GM12864 (cell line): Measurements from ENCODE around the gene PRRC2B.

ENCODE experiments used
- DNase-seq: peaks from one replicate; pipeline ENCODE4 v3.0.0-alpha.2; 2011; ENCODE audit warnings: low read depth
- H3K4me3 ChIP-seq: 2 replicates; pipeline ENCODE4 v1.5.1; 2011; ENCODE audit warnings: mild to moderate bottlenecking, low read depth, low read length, control low read depth
- CTCF ChIP-seq: IDR thresholded peaks from 2 replicates; pipeline ENCODE4 v1.5.1; 2011; ENCODE audit warnings: low read depth, mild to moderate bottlenecking, moderate library complexity, low read length, control low read depth, inconsistent platforms; ENCODE audit errors: missing control alignments

The PRRC2B gene

GRCh38 chr9:131404987-131405386, 11.1 kb downstream of the PRRC2B start:
- TF ChIP-seq CTCF, result no peak
- no peak for DNase-seq
- no peak overlapping the region for H3K4me3 ChIP-seq

GRCh38 chr9:131405428-131405827, 11.5 kb downstream of the PRRC2B start:
- no peak for TF ChIP-seq CTCF
- DNase-seq, result no peak

GRCh38 chr9:131405858-131406537, 12.1 kb downstream of the PRRC2B start:
- H3K4me3 ChIP-seq, result no peak overlapping the region
- DNase-seq, result no peak
- no peak for TF ChIP-seq CTCF

More at GRCh38 chr9:131405428-131405827, 11.5 kb downstream of the PRRC2B start:
- no peak overlapping the region for H3K4me3 ChIP-seq

DNA sequence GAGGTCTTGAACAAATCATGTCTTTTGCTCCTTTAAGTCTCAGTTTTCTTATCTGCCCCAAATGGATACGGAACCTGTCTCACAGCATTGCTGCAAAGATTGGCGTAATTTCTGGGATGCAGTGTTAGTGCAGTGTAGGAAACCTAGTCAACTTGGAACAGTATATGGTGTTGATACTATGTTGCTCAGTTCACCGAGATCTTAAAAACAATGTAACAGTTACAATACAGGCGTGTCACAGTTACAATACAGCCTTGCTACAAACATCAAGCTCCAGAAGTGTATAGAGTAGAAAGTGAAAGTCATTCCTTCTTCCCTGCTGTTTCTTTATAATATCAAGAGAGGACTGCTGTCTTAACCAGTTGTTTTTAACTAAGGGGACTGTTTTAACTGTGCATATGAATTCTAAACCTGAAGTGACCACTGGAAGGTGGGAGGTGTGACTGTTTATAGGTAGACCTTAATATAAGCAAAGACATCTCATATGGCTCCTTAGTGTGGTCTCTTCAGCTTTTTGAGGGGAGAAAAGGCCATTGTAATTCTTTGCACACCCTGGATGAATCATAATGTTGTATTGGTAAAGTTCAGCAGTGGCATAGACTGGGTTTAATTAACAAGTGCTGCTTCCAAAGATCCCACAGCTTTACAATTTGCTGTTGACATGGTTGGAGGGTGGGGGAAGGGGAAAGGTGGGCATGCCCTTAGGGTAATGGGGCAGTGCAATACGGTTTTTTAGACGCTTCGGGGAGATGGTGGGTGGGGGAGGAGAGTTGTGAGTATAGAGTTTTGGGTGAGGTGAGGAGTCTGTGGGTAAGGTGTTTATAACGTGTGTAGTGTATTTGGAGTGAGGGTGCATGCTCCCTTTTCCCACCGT, 12.9 kb downstream of the PRRC2B start:
- DNase-seq, result no peak
- H3K4me3 ChIP-seq, result no peak overlapping the region
- no peak for TF ChIP-seq CTCF

- DNase-seq, result no peak
- TF ChIP-seq CTCF, result no peak
- no peak overlapping the region for H3K4me3 ChIP-seq
These were observed 13.9 kb downstream of the PRRC2B start for GRCh38 chr9:131407717-131408195.

- DNase-seq, result no peak
- H3K4me3 ChIP-seq, result no peak overlapping the region
- no peak for TF ChIP-seq CTCF
These were observed 15.6 kb downstream of the PRRC2B start for GRCh38 chr9:131409458-131409992.
